H54 (cell line): ENCODE results near the gene CCDC24.

ENCODE experiments used
- DNase-seq: peaks from one replicate; pipeline ENCODE4 v3.0.0; 2011; ENCODE audit warnings: low spot score, mixed read lengths; ENCODE audit not compliant: insufficient read length
- FAIRE-seq: peaks from 3 replicates; lab custom pipeline; 2011; peaks lifted over from hg19 to GRCh38; lab: Jason Lieb, UNC
- POLR2A ChIP-seq: IDR thresholded peaks from 2 replicates; pipeline ENCODE4 v1.6.1; 2011; ENCODE audit warnings: low read depth, mild to moderate bottlenecking, low read length

The CCDC24 gene

GRCh38 chr1:43980255-43981134 lies 10.9 kb upstream of the CCDC24 start:
- TF ChIP-seq POLR2A: no peak
- FAIRE-seq (no peak), DNase-seq (no peak)

GRCh38 chr1:43981135-43981491 lies 10.3 kb upstream of the CCDC24 start:
- TF ChIP-seq POLR2A: no peak
- FAIRE-seq: no peak
- DNase-seq: no peak

- FAIRE-seq: no peak
- TF ChIP-seq POLR2A: no peak
Measured at GRCh38 chr1:43981636-43982035, 9.8 kb upstream of the CCDC24 start.

GRCh38 chr1:43982241-43982640 lies 9.2 kb upstream of the CCDC24 start:
- no peak for TF ChIP-seq POLR2A
- no peak for DNase-seq
- no peak for FAIRE-seq

More at GRCh38 chr1:43981636-43982035, 9.8 kb upstream of the CCDC24 start:
- DNase-seq: no peak

- DNase-seq (no peak), FAIRE-seq (no peak)
- TF ChIP-seq POLR2A: no peak
Measured at GRCh38 chr1:43982808-43983207, 8.6 kb upstream of the CCDC24 start.

GRCh38 chr1:43983253-43983899 lies 8.0 kb upstream of the CCDC24 start:
- FAIRE-seq (no peak), DNase-seq (no peak)
- no peak for TF ChIP-seq POLR2A

GRCh38 chr1:43984855-43985254 lies 6.5 kb upstream of the CCDC24 start:
- DNase-seq (no peak), FAIRE-seq (no peak)
- no peak for TF ChIP-seq POLR2A

- FAIRE-seq (no peak), DNase-seq (no peak)
- TF ChIP-seq POLR2A: no peak
Measured at GRCh38 chr1:43985984-43986595, 5.3 kb upstream of the CCDC24 start.

- no peak for TF ChIP-seq POLR2A
- FAIRE-seq (no peak), DNase-seq (no peak)
Measured at GRCh38 chr1:43986712-43987111, 4.7 kb upstream of the CCDC24 start.

GRCh38 chr1:43987159-43987902 lies 4.1 kb upstream of the CCDC24 start:
- no peak for TF ChIP-seq POLR2A
- FAIRE-seq (no peak), DNase-seq (no peak)

- no peak for TF ChIP-seq POLR2A
- DNase-seq (no peak), FAIRE-seq (no peak)
Measured at GRCh38 chr1:43990271-43991199, 864 bp upstream of the CCDC24 start.

GRCh38 chr1:43991200-43991475 lies 261 bp upstream of the CCDC24 start:
- TF ChIP-seq POLR2A: no peak; the same call in 1 of the 2 replicates
- no peak for FAIRE-seq
- DNase-seq: no peak
